HG03175 (cell line): ENCODE results near the gene CD72.
"Not testable (repeated sequence)": the region's sequence is repeated elsewhere in the genome, so short reads cannot be mapped to it uniquely, and the experiment has no call there.

Source experiments
- ATAC-seq: cut with Tn5 transposase; IDR thresholded peaks from one replicate; pipeline ENCODE4 v1.9.1; 2021; ENCODE audit warnings: mild to moderate bottlenecking, moderate library complexity; ENCODE audit not compliant: unreplicated experiment

CD72 gene

GRCh38 chr9:35650341-35651158 is 32.3 kb upstream of the CD72 start, which contains the start of gene SIT1:
SIT1 (minus strand) TSS chr9:35650931; CDS start chr9:35650853, 78 bp downstream.
- ATAC-seq: no peak

DNA sequence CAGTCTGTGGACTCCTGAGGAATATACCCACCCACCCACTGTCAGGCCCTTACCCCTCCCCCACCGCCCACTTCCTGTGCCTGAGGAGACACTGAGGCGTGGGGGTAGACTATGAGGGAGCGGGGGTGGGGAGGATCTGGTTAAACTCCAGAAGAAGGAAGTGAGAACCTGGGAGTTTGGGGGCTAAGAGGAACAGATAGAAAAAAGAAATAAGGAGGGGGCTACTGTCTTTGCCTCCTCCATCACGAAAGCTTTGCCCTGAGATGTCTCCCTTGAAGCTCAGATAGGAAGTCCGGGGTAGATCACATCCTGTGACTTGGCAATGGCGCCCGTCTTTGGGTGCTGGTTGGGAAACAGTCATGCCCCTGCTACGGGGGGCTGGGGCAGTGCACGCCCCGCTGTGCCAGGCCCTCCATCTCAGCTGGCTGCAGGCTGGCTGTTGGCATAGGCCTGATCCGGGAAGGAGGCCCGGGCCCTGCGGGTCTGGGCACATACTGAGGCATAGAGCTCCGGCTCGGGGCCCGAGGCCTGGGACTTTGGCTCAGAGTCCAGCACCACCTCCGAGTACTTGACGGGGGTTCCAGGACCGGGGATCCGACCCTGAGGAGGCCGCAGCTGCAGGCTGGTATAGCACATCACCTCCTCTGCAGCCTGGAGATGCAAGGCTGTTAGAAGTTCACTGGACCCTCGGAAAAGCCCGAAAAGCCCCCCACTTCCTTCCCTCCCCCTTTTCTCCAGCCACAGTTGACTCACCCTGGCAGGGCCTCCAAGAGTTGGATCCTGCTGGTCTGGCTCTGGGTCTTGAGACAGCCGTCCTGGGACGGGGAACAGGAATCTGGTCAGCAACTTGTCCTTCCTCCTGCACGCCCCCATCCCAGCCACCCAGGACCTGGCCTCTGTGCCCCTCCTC is 31.5 kb upstream of the CD72 start:
- no peak for ATAC-seq

DNA sequence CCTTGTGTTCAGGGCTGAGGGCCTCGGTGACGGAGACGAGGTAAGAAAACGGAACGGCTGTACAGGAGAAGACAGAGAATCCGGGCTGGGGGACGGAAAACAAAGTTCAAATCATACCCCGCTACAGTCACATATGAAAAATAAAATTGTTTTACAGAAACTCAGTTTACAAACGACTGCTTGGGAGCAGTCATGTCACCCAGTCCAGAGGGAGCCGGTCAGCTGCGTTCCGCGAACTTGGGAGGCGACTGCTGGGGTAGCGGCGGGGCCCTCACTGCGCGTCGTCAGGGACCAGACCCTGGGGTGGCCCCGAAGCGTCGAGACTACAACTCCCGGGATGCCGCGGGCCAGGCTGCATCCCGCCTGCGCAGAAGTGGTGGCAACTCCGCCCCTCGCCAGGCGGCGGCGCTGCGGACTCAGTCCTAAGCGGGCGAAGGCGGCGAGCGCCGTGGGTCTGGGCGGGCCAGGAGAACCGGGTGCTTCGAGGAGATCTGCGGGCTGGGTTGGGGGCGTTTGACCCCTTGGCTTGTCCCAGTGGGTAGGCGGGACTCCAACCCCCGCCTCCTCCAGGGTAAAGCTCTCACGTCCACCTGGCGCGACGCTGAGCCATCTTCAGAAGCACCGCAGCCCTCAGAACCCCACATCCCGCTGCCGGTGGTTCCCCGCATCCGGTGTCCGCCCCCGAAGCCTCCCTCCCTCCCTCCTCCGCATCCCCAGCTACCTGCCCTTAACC is 28.5 kb upstream of the CD72 start:
- peak; percentile 88 for ATAC-seq

DNA sequence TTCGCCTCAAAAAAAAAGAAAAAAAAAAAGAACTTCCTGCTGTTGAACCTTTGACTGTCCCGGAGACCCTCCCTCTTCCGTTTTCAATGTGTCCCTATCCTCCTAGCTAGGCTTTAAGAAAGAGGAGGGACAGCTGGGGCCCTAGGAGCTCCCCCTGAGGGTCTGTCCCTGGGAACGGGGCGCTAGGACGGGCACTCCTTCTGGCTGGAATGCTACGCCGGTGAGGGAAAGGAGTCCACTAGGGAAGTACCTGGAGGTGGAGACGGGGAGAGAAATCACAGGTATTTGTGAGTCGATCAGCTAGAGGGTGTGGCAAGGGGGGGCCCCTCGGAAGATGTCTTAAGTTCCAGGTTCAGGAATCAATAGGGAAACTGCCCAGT is 27.9 kb upstream of the CD72 start:
- ATAC-seq: no peak

- not testable (repeated sequence) for ATAC-seq
These were observed 27.5 kb upstream of the CD72 start for GRCh38 chr9:35645736-35646135.

GRCh38 chr9:35643046-35643445 is 24.8 kb upstream of the CD72 start:
- no peak for ATAC-seq

DNA sequence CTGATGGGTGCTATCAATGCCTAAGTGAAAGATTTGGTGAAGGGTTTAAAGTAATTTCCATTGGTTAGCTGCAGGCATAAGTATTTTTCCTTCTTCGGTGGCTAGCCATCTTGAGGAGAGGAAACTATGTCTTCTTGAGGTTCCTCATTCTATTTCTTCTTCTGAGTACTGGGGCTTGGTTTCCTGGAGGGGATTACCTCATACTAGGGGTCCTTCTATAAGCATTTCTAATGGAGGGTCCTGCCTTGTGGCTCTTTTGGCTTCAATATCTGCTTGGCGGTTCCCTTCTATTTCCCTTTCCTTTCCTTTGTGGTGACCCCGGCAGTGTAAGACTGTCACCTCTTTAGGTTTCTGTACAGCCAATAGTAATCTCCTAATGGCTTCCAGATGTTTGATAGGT is 23.3 kb upstream of the CD72 start:
- not testable (repeated sequence) for ATAC-seq

DNA sequence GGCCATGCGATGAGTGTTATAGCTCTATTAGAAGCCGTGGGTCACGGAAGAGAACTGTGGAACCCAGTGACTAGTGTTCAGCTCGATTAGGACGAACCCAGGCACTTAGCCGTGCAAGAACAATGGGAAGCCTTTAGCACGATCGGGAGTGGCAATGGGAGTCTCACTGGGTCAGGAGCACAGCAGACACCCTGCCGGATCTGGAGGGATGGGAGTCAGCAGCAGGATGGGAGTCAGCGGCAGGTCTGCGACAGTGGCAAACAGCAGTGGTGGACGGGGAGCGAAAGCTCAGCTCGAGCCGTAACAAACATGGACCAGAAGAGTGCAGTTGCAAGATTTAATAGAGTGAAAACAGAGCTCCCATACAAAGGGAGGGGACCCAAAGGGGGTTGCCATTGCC is 22.2 kb upstream of the CD72 start:
- not testable (repeated sequence) for ATAC-seq

GRCh38 chr9:35639631-35640030 is 21.4 kb upstream of the CD72 start:
- ATAC-seq: no peak

DNA sequence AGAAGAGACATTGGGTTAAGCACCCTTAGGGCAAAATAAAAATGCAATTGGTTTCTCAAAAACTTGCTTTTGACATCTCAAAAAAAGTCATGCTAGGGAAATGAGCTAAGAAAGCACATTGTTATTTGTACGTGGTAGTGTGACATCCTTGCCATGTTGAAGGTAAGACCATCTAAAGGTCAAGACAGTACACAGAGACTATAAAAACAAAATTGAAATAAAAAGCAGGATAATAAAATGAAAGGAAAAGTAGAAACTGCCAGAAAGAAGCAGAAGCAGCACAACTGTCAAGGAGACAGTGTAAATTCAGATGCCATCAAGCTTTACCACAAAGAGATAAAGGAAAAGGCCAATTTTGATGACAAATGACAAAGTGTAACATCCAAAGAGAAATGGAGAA is 21.0 kb upstream of the CD72 start:
- not testable (repeated sequence) for ATAC-seq

DNA sequence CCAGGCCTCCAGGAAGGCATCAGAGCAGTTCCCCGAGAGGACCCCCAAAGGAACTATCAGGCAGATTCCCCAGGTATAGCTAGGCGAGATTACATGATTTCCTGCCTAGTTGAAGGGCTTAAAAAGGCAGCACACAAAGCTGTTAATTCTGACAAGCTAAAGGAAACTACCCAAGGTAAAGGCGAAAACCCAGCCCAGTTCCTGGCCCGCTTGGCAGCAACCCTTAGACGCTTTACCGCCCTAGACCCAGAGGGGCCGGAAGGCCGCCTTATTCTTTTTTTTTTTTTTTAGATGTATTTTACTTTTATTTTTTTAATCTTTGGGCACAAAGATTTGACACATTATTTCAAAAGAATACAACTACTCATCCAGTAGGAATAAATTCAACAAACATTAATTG is 20.5 kb upstream of the CD72 start:
- not testable (repeated sequence) for ATAC-seq

DNA sequence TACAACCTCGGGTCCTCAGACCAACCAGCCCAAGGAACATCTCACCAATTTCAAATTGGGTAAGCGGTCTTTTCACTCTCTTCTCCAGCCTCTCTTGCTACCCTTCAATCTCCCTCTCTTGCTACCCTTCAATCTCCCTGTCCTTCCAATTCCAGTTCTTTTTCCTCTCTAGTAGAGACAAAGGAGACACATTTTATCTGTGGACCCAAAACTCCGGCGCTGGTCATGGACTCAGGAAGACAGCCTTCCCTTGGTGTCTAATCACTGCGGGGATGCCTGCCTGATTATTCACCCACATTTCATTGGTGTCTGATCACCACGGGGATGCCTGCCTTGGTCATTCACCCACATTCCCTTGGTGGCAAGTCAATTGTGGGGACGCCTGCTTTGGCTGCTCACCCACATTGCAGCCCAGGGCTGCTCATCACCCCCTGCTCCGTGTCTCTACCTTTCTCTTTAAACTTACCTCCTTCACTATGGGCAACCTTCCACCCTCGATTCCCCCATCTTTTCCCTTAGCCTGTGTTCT is 19.3 kb upstream of the CD72 start:
- not testable (repeated sequence) for ATAC-seq

DNA sequence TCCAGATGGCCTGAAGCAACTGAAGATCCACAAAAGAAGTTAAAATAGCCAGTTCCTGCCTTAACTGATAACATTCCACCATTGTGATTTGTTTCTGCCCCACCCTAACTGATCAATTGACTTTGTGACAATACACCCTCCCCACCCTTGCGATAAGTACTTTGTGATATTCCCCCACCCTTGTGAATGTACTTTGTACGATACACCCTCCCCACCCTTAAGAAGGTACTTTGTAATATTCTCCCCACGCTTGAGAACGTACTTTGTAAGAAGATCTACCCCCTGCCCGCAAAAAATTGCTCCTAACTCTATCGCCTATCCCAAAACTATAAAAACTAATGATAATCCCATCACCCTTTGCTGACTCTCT is 18.6 kb upstream of the CD72 start:
- ATAC-seq: not testable (repeated sequence)

- ATAC-seq: no peak
These were observed 18.1 kb upstream of the CD72 start for GRCh38 chr9:35636135-35636876.

DNA sequence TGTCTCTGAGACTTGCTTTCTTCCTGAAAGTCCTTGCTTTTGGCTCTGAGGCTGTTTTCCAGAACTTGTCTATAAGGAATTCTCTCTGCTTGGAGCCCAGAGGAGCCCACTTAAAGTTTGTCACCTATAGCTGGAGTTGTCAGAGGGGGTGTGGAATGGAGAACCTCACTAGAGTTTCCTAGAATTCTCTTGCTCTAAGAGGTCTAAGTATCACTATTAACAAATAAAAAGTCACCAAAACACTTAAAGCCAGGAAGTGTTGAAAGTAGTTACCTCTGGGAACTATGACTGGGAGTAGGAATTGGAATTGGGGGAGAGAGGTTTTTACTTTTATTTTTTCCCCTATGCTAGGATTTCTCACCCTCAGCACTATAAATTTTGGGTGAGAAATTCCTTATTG is 17.5 kb upstream of the CD72 start:
- no peak for ATAC-seq

GRCh38 chr9:35629597-35629996 is 11.4 kb upstream of the CD72 start:
- ATAC-seq: no peak

GRCh38 chr9:35628389-35628991 is 10.3 kb upstream of the CD72 start:
- no peak for ATAC-seq

- no peak for ATAC-seq
These were observed 9.4 kb upstream of the CD72 start for GRCh38 chr9:35627575-35627974.

DNA sequence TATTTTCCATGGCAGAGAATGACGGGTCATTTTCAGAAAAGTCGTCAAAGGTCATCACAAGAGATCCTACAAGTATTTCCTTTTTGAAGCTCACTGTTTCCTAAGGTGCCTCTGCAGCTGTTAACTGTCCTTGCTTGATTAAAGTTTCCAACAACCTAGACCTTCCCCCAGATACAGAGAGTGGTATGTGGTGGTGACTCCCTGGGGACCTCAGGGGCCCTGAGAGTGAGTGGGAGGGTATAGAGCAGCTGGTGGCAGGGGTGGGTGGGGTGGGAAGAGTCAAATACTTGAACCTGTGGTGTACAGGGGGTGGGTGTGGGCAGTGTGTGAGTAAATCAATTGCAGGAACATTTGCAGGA is 1.6 kb upstream of the CD72 start:
- peak; percentile 59 for ATAC-seq
